Activated CD8-positive, alpha-beta memory T cell treated with anti-CD3 and anti-CD28 coated beads, Interleukin-2, amount 50 U/mL, for 24 hours (primary cell): ENCODE measurements around the gene SH3BGRL3.
"Not testable (repeated sequence)": the region's sequence is repeated elsewhere in the genome, so short reads cannot be mapped to it uniquely, and the experiment has no call there.

ENCODE experiments used
- DNase-seq: peaks from one replicate; pipeline ENCODE4 v3.0.0-alpha.2; 2020; ENCODE audit errors: extremely low read depth

SH3BGRL3 gene

DNA sequence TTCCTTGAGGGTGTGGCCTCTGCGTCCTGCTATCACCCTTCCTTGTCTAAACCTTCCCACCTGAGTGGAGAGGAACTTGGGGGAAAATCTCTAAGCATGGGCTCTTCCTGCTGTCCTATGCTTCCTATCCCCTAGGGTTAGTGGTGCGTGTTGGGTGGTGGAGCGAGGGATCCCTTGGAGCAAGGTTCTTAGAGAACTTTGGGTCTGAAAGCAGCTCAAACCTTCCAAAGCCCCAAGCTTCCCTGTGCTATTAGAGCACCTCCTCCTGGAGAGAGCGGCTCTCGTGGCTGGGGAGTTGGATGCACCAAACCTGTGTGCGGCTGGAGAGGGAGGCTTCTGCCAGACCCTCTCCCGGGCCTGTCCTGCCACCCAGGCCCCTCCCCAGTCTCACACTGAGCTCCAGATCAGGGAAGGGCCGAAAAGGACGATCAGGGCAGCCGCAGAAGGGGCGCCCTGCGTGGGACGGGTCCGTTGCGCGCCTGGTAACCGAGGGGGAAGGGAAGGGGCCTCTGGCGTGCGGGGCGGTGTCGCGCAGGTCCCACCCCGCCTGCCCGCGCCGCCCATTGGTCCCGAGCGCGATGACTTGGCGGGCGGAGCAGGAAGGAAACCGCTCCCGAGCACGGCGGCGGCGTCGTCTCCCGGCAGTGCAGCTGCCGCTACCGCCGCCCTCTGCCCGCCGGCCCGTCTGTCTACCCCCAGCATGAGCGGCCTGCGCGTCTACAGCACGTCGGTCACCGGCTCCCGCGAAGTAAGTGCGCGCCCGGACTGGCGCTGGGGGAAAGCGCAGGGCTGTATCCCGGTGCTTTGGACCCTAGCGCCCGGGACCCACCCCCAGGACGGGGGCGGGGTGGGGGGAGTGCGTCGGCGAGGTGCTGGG lies at the start of gene SH3BGRL3:
Gene SH3BGRL3 (plus strand): TSS at position 631 of the 877 bp plus-strand sequence. CDS start 70 bp downstream, at position 701.
- DNase-seq: peak; percentile 54

DNA sequence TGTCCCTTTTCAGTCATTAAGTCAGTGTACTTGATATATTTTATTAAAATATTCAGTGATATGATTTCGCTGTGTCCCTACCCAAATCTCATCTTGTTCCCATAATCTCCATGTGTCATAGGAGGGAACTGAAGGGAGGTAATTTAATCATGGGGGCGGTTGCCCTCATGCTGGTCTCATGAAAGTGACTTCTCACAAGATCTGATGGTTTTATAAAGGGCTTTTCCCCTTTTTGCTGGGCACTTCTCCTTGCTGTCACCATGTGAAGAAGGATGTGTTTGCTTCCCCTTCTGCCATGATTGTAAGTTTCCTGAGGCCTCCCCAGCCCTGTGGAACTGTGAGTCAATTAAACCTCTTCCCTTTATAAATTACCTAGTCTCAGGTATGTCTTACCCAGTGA lies 49.2 kb upstream of the SH3BGRL3 start:
- not testable (repeated sequence) for DNase-seq

DNA sequence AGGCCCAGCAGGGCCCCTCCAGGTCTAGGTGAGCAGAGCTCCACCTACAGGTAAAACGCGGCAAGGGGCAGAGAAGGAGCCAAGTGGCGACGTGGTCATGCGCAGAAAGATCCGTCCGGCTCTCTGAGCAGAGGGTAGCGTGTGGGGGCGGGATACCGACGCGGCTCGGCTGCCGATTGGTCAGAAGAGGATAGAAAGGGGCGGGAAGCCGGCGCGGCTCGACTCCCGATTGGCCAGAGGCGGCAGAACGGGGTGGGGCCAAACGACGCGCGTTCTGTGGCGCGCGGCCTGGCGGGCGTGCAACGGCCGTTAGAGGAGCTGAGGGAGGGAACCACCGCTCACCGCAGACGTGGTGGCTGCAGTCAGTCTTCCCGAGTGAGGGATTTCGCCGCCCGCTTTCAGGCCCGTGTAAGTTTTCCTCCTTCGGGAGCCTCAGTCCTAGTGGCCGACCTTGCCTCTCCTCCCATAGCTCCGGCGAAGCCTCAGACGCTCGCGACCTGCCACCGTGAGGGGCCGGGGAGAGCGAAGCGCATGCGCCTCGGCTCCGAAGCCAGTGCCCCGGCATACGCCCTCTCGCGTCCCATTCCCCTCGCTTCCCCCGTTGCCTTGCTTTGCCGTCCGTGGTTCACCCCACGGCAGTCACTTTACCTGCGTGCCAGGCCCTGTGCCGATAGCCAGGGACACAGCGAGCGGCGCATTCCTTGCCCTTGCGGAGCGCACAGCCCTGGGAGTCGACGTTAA lies 45.8 kb upstream of the SH3BGRL3 start, which contains the start of gene CEP85:
Gene CEP85 (plus strand): TSS at position 298 of the 741 bp plus-strand sequence. CDS start 5,584 bp downstream, outside the sequence.
- peak; percentile 95 for DNase-seq

DNA sequence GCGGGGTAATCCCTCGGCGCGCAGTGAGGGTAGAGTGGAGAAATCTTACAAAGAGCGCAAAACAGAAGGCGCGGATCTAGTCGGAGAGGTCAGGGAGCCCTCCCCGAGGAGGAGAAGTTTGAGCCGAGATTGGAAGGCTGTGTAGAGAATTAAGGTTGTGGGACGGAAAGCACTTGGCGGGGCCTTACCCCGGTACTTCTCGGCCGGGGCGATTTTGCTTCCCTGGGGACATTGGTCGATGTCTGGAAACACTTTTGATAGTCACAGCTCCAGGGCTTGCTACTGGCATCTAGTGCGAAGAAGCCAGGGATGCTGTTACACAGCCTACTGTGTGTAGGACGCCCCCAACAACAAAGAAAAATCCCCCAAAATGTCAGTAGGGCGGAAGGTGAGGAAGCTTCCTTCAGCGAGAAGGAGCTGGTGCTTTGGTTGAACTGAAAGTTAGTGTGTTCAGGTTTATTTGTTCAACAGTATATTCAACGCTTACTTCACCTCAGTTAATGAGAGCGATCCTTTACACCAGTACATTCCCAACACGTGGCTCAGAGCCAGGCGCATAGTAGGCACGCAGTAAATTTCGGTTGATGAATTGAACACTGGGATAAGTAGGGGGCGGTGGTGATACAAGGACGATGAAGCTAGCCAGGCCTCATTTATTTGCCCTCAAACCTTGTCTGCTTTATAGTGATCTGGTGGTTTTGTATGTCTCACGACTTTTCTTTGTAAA lies 45.1 kb upstream of the SH3BGRL3 start:
- no peak for DNase-seq

- no peak for DNase-seq
These were observed 42.5 kb upstream of the SH3BGRL3 start for GRCh38 chr1:26237230-26237966.

DNA sequence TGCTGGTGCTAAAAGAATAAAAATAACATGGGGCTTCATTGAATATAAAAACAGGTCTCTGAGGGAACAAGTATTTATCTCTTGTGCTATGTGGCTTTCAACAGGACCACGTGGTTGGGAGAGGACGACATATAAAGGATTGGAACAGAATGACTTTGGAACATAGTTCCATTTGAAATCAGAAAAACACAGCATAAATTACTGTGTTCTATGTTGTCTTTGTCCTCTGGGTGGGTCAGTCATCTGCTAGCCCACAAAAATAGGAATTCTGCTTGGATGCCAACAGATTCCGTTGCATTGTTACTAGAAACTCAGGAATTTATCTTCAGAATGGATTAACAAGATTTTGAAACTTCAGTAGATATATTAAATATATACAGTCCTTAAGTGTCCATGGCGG lies 40.0 kb upstream of the SH3BGRL3 start:
- no peak for DNase-seq

GRCh38 chr1:26252718-26253117 lies 27.2 kb upstream of the SH3BGRL3 start:
- no peak for DNase-seq

GRCh38 chr1:26254404-26254803 lies 25.5 kb upstream of the SH3BGRL3 start:
- DNase-seq: no peak

DNA sequence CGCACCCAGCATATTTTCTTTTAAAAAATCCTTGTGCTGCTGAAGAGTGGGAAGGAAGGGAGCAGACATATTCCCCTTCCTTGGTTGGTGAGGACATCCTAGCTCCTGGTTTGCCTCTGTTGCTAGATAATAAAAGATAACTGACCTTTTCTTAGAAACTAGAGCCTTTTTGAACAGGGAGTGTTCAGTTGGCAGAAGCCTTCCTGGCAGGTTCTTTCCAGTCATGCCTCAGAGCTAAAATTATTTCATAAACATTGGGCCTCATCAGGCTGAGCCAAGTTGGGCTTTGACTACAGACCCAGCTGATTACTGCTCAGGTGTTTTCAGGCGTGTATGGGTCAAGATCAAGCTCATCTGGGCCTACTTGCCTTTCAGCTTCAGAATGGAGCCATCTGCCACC lies 22.7 kb upstream of the SH3BGRL3 start:
- no peak for DNase-seq

- no peak for DNase-seq
These were observed 20.9 kb upstream of the SH3BGRL3 start for GRCh38 chr1:26259005-26259404.

DNA sequence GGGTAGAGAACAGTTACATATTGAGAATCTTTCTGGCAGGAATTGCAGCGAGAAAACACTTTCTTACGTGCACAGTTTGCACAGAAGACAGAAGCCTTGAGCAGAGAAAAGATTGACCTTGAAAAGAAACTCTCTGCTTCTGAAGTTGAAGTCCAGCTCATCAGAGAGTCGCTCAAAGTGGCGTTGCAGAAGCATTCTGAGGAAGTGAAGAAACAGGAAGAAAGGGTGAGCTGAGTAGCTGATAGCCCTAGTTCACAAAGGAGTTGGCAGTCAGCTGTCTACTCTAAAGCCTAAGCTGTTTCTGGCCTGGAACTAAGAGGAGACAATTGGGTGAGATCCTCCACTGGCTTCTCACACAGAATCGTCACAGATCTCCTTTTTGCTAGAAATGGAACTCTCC lies 20.3 kb upstream of the SH3BGRL3 start:
- DNase-seq: no peak

DNA sequence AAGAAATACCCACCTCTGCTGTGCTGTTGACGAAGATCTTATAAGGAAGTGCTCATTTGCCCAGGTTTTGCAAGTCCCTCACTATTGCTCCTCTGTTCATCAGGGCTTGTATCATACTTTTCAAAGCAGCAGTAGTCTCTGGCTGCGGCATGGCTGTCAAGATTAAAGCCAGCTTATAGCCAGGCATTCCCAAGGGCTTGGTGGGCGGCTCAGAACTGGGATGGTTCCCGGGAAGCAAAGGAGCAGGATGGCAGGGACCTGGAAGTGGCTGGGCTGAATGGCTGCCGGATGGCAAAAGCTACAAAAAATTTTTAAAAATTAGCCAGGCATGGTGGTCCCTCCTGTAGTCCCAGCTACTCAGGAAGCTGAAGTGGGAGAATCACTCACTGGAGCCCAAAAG lies 16.7 kb upstream of the SH3BGRL3 start:
- DNase-seq: no peak

GRCh38 chr1:26265405-26265804 lies 14.5 kb upstream of the SH3BGRL3 start:
- DNase-seq: no peak

GRCh38 chr1:26268290-26269197 lies 11.3 kb upstream of the SH3BGRL3 start:
- DNase-seq: no peak

- no peak for DNase-seq
These were observed 10.7 kb upstream of the SH3BGRL3 start for GRCh38 chr1:26269198-26269550.

- no peak for DNase-seq
These were observed 5.0 kb upstream of the SH3BGRL3 start for GRCh38 chr1:26274801-26275425.

DNA sequence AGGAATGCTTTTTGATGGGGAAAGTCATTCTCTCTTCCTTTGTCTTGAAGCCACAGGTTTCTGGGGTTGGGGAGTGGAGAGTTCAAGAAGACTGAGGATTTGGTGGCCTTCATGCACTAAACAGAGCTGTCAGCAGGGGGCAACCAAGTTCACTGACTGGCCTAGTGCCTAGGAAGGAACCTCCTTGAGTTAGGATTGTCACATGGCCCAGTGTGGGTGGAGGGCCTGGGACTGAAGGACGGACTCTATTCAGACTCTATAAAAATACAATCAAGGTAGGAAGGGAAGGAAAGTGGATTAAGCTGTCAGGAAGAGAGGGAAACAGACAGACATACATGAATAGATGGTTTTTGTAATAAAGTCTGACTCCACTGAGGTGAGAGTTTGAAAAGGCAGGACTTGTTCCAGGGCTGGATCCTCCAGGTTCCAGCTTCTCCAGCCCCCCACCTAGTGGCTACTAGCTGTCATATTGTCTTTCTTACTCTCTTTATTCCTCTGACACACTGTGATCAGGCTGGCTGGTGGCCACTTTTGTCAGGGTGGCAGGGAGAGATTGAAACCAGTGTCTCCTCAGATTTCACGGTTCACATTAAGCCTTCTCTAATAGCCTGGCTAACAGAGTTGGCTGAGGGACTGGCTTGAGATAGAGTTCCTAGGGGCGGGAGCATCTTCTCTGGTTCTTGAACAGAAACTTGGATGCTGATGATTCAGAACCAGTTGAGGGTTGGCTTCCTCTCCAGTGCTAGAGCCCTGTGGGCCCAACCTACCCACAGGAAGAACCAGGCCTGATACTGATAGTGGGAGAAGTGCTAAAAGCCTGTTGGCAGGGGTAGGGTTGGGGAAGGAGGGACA lies 4.1 kb upstream of the SH3BGRL3 start:
- no peak for DNase-seq

GRCh38 chr1:26276432-26276838 lies 3.5 kb upstream of the SH3BGRL3 start:
- no peak for DNase-seq

DNA sequence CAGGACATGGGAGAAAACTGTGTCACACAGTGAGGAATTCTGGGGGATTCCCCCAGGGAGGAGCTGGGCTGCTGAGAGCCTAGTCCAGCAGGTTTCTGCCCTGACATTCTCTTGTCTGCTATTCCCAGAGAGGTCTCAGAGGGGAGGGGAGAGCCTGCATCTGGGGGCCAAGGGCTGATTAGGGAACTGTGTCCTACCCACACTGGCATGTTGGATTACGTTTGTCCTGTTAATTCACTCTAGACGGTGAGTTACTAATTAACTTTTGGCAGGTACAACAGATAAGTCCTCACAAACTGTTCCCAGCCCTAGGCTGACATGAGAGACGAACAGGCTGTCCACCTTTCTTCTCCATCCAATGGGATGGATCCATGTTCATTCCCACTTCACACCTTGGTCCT lies 2.6 kb upstream of the SH3BGRL3 start:
- no peak for DNase-seq
